SW 1271 (cell line): ENCODE results near the gene ACY1.

Experiments used
- DNase-seq, 2 experiments: peaks; one replicate each; lab custom pipeline; 2025; lab: John Stamatoyannopoulos, UW

Gene ACY1

GRCh38 chr3:51982838-51983577 is at the start of gene ACY1:
TSS of gene ACY1 (plus strand) at chr3:51983535. CDS start at chr3:51984065, 530 bp downstream.
- peak; percentile 65 to 79 for DNase-seq

GRCh38 chr3:51934139-51934850 is 49.0 kb upstream of the ACY1 start:
- DNase-seq = no peak

GRCh38 chr3:51934991-51935885 is 48.1 kb upstream of the ACY1 start:
- no peak for DNase-seq

- DNase-seq = no peak
Observed at GRCh38 chr3:51935886-51936755, 47.2 kb upstream of the ACY1 start.

GRCh38 chr3:51937014-51937413 is 46.3 kb upstream of the ACY1 start:
- no peak for DNase-seq

GRCh38 chr3:51937611-51938450 is 45.5 kb upstream of the ACY1 start:
- no peak for DNase-seq

GRCh38 chr3:51938780-51939425 is 44.4 kb upstream of the ACY1 start:
- no peak for DNase-seq

- no peak for DNase-seq
Observed at GRCh38 chr3:51940648-51941462, 42.5 kb upstream of the ACY1 start.

GRCh38 chr3:51941463-51941797 is 41.9 kb upstream of the ACY1 start:
- no peak for DNase-seq

- DNase-seq = peak; percentile 91 to 98
Observed at GRCh38 chr3:51941798-51942602, 41.3 kb upstream of the ACY1 start, which contains the start of the genes PARP3 and RRP9. TSS of gene PARP3 (plus strand) at chr3:51942363. CDS start at chr3:51943356, 993 bp downstream. TSS of gene RRP9 (minus strand) at chr3:51941904. CDS start at chr3:51941867, 37 bp downstream.

- peak in 1 of 2 experiments; percentile 42 for DNase-seq
Observed at GRCh38 chr3:51942603-51943450, 40.5 kb upstream of the ACY1 start.

GRCh38 chr3:51943451-51944391 is 39.6 kb upstream of the ACY1 start:
- DNase-seq = no peak

GRCh38 chr3:51944451-51945021 is 38.8 kb upstream of the ACY1 start:
- no peak for DNase-seq

GRCh38 chr3:51945031-51945840 is 38.1 kb upstream of the ACY1 start:
- no peak for DNase-seq
